Astrocyte of the cerebellum (primary cell): ENCODE data around the gene ATP1B1.
A peak's percentile ranks its signal among the peaks of the same experiment; 100 is the strongest.

Source experiments
- DNase-seq: peaks from one replicate; pipeline ENCODE4 v3.0.0-alpha.2; 2011; ENCODE audit warnings: low read depth
- H3K4me3 ChIP-seq: 2 replicates; pipeline ENCODE4 v1.5.1; 2011; ENCODE audit warnings: mild to moderate bottlenecking, low read depth, low read length, moderate library complexity
- in situ Hi-C: cut with HindIII; loops from 2 replicates; pipeline ENCODE4 v1.10.0; 2017; ENCODE audit warnings: low sequenced_read_pairs
- TF ChIP-seq, protein P1 (sequence below): IDR thresholded peaks from 2 replicates; pipeline ENCODE4 v1.5.1; 2012; ENCODE audit warnings: low read length, low read depth, moderate library complexity, mild to moderate bottlenecking; ENCODE audit errors: missing control alignments

Gene ATP1B1

DNA sequence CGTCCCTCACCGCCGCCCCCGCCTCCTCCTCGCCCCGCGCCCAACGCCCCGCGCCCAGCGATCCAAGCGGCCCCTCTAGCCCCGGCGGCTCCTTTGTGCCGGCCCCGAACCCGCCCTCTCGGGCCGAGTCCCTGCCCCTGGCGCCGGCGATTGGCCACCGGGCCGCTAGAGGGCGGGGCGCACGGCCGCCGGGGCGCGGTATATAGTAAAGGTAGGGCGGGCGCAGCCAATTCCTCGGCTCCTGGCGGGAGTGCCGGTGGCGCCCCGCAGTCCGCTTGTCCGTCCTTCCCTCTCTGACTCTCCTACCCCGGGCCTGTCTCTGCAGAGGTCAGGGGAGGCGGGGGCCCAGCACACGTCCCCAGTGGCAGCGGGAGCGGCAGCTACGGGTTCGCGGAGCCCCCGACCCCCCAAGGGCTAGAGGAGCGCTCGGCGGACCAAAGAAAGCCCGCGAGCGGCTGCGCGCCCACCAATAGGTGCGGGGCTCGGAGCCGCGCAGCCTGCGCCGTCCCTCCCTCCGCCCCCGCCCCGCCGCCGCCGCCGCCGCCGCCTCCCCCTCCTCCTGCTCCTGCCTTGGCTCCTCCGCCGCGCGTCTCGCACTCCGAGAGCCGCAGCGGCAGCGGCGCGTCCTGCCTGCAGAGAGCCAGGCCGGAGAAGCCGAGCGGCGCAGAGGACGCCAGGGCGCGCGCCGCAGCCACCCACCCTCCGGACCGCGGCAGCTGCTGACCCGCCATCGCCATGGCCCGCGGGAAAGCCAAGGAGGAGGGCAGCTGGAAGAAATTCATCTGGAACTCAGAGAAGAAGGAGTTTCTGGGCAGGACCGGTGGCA lies at the start of gene ATP1B1:
Gene ATP1B1, plus strand, starts transcription at position 596 of the 826 bp plus-strand sequence. Its CDS starts 140 bp downstream, at position 736.
- in situ Hi-C loops = loop anchor here (25.0 kb wide), 1 partner anchor 469 kb away; no protein-coding TSS in a partner anchor
- TF ChIP-seq, protein P1, sequence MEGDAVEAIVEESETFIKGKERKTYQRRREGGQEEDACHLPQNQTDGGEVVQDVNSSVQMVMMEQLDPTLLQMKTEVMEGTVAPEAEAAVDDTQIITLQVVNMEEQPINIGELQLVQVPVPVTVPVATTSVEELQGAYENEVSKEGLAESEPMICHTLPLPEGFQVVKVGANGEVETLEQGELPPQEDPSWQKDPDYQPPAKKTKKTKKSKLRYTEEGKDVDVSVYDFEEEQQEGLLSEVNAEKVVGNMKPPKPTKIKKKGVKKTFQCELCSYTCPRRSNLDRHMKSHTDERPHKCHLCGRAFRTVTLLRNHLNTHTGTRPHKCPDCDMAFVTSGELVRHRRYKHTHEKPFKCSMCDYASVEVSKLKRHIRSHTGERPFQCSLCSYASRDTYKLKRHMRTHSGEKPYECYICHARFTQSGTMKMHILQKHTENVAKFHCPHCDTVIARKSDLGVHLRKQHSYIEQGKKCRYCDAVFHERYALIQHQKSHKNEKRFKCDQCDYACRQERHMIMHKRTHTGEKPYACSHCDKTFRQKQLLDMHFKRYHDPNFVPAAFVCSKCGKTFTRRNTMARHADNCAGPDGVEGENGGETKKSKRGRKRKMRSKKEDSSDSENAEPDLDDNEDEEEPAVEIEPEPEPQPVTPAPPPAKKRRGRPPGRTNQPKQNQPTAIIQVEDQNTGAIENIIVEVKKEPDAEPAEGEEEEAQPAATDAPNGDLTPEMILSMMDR = peak; percentile 41
- peak; percentile 45 for DNase-seq
- peak within 1 kb of the TSS; percentile 87 for H3K4me3 ChIP-seq

DNA sequence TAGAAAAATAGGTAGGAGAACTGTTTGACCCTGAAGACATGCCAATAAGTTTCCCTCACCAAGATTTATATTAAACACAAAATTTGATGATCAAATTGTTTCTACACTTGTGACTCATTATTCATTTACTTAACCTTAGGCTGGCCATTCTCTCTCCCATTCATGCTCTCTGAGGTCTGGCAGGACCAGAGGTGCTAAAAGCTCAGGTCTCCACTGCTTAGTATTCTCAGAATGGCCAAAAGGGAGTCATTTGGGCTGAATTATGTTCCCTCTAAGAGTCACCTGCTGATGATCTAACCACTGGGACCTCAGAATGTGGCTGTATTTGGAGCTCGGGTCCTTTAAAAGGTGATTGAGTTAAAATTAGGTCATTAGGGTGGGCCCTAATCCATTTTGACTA lies 47.1 kb upstream of the ATP1B1 start:
- DNase-seq = no peak
- H3K4me3 ChIP-seq = no peak overlapping the region

GRCh38 chr1:169060043-169060722 lies 46.3 kb upstream of the ATP1B1 start:
- in situ Hi-C loops = no loop called here
- no peak for DNase-seq
- H3K4me3 ChIP-seq = no peak overlapping the region
- TF ChIP-seq, protein P1 = no peak

More for the DNA sequence above, 47.1 kb upstream of the ATP1B1 start:
- in situ Hi-C loops = no loop called here
- TF ChIP-seq, protein P1 = no peak

DNA sequence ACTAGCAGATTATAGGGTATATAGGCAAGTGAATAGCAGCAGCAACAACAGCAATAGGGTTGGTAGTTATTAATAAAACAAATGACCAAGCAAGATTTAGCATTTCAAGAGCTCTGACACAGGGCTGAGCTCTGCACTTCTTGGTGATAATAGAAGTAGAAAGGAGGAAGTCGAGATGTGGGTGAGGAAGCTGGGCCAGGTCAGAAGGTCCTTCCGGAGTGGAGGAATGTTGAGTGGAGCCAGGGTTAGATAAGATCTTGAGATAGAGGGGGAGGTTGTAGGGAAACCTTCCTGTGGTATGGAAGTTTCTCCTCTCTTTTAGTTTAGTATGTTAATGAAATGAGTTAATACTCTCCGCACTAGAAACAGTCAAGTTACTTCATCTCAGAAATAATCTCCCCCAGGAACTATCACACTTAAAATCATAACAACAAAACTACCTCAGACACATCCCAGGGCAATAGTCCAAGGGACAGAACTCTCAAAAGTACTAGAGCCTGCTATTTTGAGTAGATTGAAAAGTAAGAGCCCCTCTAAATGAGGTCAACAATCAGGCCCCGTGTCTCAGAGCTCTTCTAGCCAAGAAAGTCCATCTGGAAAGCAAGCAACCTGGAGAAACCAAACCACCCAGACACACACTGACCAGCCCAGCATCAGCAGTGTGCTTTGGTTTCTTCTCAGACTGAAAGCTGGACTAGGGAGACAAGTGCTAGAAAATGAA lies 45.4 kb upstream of the ATP1B1 start:
- TF ChIP-seq, protein P1 = no peak
- DNase-seq = no peak
- no peak overlapping the region for H3K4me3 ChIP-seq
- in situ Hi-C loops = no loop called here

DNA sequence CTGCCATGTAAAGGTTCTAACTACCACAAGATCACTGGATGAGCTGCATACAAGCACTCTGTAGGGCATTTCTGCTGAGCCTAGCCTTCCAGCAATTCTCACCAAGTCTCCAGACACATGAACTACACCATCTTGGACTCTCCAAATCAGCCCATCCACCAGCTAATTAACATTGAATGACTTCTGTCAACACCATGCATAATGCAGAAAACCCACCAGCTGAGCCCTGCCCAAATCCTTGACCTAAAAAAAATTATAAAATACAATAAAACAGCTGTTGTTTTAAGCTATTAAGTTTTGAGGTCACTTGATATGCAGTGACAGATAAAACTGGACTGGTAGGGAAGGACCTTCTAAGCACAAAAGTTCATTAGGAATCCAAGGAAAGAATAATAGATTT lies 44.3 kb upstream of the ATP1B1 start:
- TF ChIP-seq, protein P1 = no peak
- no peak overlapping the region for H3K4me3 ChIP-seq
- in situ Hi-C loops = no loop called here
- DNase-seq = no peak

DNA sequence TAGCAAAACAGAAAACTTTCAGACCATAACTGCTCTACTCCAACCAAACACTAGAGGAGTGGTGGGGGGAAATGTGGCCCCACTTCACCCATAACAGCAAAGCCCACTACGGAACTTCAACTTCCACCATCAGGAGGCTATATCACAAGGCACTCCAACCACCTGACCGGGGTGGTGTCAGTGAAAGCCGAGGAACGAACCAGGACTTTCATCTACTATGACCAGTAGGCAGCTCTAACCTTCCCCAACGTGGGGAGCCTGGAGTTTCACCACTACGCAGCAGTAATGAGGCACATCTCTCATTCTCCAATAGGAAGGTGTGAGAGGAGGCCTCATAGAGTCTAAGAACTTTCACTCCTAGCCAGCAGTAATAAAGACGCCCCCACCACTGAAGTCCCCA lies 42.4 kb upstream of the ATP1B1 start:
- TF ChIP-seq, protein P1 = no peak
- no peak for DNase-seq
- in situ Hi-C loops = no loop called here
- H3K4me3 ChIP-seq = no peak overlapping the region
